T-helper 2 cell treated with Interferon-gamma antibody and Interleukin-4, amounts not matched to agents 5 μg/mL and 100 μg/mL, for 36 hours (primary cell): ENCODE results near the gene KIRREL3.

Source experiments
- DNase-seq: peaks from one replicate; pipeline ENCODE4 v3.0.0; 2021; ENCODE audit warnings: low spot score
- H3K27ac Mint-ChIP-seq: one replicate; pipeline ENCODE4 v1.8.0; 2021; ENCODE audit warnings: mild to moderate bottlenecking, mixed read lengths
- H3K27me3 Mint-ChIP-seq: one replicate; pipeline ENCODE4 v1.8.0; 2021; ENCODE audit warnings: low read depth, mixed read lengths
- H3K36me3 Mint-ChIP-seq: one replicate; pipeline ENCODE4 v1.8.0; 2021; ENCODE audit warnings: low read depth, mixed read lengths
- H3K4me1 Mint-ChIP-seq: one replicate; pipeline ENCODE4 v1.8.0; 2021; ENCODE audit warnings: low read depth, mixed read lengths
- H3K4me3 Mint-ChIP-seq: one replicate; pipeline ENCODE4 v1.8.0; 2022; ENCODE audit warnings: mild to moderate bottlenecking, moderate library complexity, mixed read lengths
- H3K9me3 Mint-ChIP-seq: one replicate; pipeline ENCODE4 v1.8.0; 2021; ENCODE audit warnings: mixed read lengths

KIRREL3 gene

DNA sequence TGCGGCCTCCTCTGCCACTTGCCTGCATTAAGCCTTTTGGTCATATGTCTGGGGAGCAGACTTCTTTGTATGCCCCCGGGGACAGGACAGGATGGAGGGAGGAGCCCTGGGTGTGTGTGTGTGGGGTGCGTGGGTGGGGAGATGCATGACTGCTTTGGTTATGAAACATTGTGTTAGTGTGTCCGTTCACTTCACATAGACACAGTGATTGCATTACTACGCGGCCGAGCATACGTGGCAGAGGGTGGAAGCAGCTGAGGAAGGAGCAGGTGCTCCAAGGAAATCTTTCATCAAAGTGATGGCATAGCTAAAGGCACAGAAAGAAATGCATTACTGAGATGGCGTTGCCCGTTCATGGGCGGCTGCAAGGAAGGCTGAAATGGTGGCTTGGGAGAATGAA lies 384.7 kb downstream of the KIRREL3 start:
- no peaks in the 10 kb centered on the region for H3K36me3 Mint-ChIP-seq
- no peaks in the 10 kb centered on the region for H3K9me3 Mint-ChIP-seq
- no peak overlapping the region for H3K4me3 Mint-ChIP-seq
- no peak overlapping the region for H3K27ac Mint-ChIP-seq
- H3K27me3 Mint-ChIP-seq = peaks cover 3% of the 10 kb centered on the region
- no peaks in the 10 kb centered on the region for H3K4me1 Mint-ChIP-seq
- DNase-seq = no peak

GRCh38 chr11:126613272-126613671 lies 387.3 kb downstream of the KIRREL3 start:
- Mint-ChIP-seq H3K4me1 (no peaks in the 10 kb centered on the region), H3K27ac (no peak overlapping the region), H3K4me3 (no peak overlapping the region), H3K27me3 (no peaks in the 10 kb centered on the region), H3K36me3 (no peaks in the 10 kb centered on the region), H3K9me3 (no peaks in the 10 kb centered on the region)
- DNase-seq = no peak

DNA sequence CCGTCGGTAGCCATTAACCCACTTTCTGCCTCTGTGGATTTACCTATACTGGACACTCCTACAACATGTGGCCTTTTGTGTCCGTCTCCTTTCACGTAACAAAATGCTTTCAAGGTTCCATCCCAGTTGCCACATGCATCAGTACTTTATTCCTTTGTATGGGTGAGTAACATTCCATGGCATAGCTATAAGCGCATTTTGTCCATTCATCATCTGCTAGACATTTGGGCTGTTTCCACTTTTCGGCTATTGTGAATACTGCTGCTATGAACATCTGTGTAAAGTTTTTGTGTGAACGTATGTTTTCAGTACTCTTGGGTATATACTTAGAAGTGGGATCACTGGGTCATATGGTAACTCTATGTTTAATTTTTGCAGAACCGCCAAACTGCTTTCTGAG lies 387.9 kb downstream of the KIRREL3 start:
- no peak for DNase-seq
- no peaks in the 10 kb centered on the region for H3K4me1 Mint-ChIP-seq
- H3K9me3 Mint-ChIP-seq = no peaks in the 10 kb centered on the region
- no peak overlapping the region for H3K4me3 Mint-ChIP-seq
- no peaks in the 10 kb centered on the region for H3K27me3 Mint-ChIP-seq
- no peak overlapping the region for H3K27ac Mint-ChIP-seq
- H3K36me3 Mint-ChIP-seq = no peaks in the 10 kb centered on the region

GRCh38 chr11:126611438-126611837 lies 389.1 kb downstream of the KIRREL3 start:
- H3K4me3 Mint-ChIP-seq = no peak overlapping the region
- no peak overlapping the region for H3K27ac Mint-ChIP-seq
- no peak for DNase-seq
- no peaks in the 10 kb centered on the region for H3K9me3 Mint-ChIP-seq
- no peaks in the 10 kb centered on the region for H3K4me1 Mint-ChIP-seq
- no peaks in the 10 kb centered on the region for H3K27me3 Mint-ChIP-seq
- no peaks in the 10 kb centered on the region for H3K36me3 Mint-ChIP-seq

- DNase-seq = no peak
- no peaks in the 10 kb centered on the region for H3K4me1 Mint-ChIP-seq
- H3K36me3 Mint-ChIP-seq = no peaks in the 10 kb centered on the region
- H3K4me3 Mint-ChIP-seq = no peak overlapping the region
- H3K27me3 Mint-ChIP-seq = no peaks in the 10 kb centered on the region
- H3K27ac Mint-ChIP-seq = no peak overlapping the region
- H3K9me3 Mint-ChIP-seq = no peaks in the 10 kb centered on the region
Measured at GRCh38 chr11:126608658-126609057, 391.9 kb downstream of the KIRREL3 start.

GRCh38 chr11:126607776-126608541 lies 392.6 kb downstream of the KIRREL3 start:
- Mint-ChIP-seq H3K9me3 (no peaks in the 10 kb centered on the region), H3K27me3 (no peaks in the 10 kb centered on the region), H3K27ac (no peak overlapping the region), H3K4me3 (no peak overlapping the region), H3K4me1 (no peaks in the 10 kb centered on the region), H3K36me3 (no peaks in the 10 kb centered on the region)
- no peak for DNase-seq

DNA sequence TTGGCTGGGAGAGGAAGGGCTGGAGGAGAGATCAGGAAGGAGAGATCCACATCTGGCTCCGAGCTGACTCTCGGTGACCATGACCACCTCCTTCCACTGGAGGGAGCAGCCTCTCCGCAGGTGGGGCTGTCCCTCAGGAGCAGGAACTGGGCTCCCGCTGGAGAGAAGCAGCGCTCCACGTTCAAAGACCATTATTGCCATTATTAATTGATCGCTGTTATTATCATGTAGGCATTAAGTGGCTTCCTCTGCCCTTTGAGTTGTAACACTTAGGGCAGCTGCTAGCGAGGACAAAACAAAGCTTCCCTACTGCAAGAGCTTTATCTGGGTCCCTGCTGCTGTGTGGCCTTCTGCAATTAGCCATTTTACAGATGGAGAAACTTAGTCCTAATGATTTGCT lies 393.2 kb downstream of the KIRREL3 start:
- no peaks in the 10 kb centered on the region for H3K36me3 Mint-ChIP-seq
- no peak overlapping the region for H3K27ac Mint-ChIP-seq
- H3K4me1 Mint-ChIP-seq = no peaks in the 10 kb centered on the region
- H3K9me3 Mint-ChIP-seq = no peaks in the 10 kb centered on the region
- DNase-seq = no peak
- H3K27me3 Mint-ChIP-seq = no peaks in the 10 kb centered on the region
- no peak overlapping the region for H3K4me3 Mint-ChIP-seq

DNA sequence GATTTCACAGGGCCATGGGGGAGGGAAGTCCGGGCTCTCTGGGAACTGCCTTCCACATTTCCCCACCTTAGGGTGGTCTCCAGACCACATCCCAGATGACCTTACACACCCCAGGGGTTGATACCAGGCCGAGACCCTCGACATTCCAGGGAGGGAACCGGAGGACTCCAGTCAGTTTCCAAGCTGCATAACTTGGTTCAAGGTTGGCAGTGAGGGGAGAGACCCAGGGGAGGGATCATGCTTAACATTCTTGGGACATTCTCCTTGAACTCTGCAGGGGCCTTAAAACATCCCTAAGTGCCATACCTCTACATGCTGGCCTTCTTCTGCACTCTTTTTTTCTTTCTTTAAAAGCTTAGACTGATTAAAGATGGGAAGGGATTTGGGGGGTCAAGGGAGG lies 394.1 kb downstream of the KIRREL3 start:
- Mint-ChIP-seq H3K4me3 (no peak overlapping the region), H3K4me1 (no peaks in the 10 kb centered on the region), H3K9me3 (no peaks in the 10 kb centered on the region), H3K36me3 (no peaks in the 10 kb centered on the region), H3K27me3 (peaks cover 4% of the 10 kb centered on the region), H3K27ac (no peak overlapping the region)
- DNase-seq = no peak

- H3K36me3 Mint-ChIP-seq = no peaks in the 10 kb centered on the region
- H3K4me1 Mint-ChIP-seq = no peaks in the 10 kb centered on the region
- H3K4me3 Mint-ChIP-seq = no peak overlapping the region
- no peaks in the 10 kb centered on the region for H3K9me3 Mint-ChIP-seq
- DNase-seq = no peak
- peaks cover 8% of the 10 kb centered on the region for H3K27me3 Mint-ChIP-seq
- H3K27ac Mint-ChIP-seq = no peak overlapping the region
Measured at GRCh38 chr11:126604461-126604860, 396.1 kb downstream of the KIRREL3 start.

DNA sequence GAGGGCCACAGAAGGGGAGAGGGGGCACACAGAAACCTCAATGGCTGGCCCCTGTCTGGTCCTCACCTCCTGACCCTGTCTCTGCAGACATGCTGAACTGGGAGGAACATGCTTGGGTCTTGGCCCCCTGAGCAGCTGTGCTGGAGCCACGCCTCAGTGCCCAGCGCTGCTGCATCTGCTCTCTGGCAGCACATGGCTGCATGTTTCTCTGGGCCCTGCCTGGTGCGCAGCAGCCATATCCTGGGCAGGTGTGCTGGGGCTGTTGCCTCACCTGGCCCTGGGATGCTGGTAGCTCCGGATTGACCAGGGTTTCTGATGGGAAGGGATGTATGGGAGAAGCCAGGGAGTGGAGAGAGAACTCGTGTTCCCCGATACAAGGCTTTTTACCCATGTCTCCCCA lies 397.1 kb downstream of the KIRREL3 start:
- Mint-ChIP-seq H3K36me3 (no peaks in the 10 kb centered on the region), H3K9me3 (no peaks in the 10 kb centered on the region), H3K4me1 (no peaks in the 10 kb centered on the region), H3K27ac (no peak overlapping the region), H3K4me3 (no peak overlapping the region), H3K27me3 (peaks cover 14% of the 10 kb centered on the region)
- DNase-seq = no peak

GRCh38 chr11:126602993-126603392 lies 397.6 kb downstream of the KIRREL3 start:
- no peak for DNase-seq
- Mint-ChIP-seq H3K27ac (no peak overlapping the region), H3K4me3 (no peak overlapping the region), H3K9me3 (no peaks in the 10 kb centered on the region), H3K4me1 (no peaks in the 10 kb centered on the region), H3K36me3 (no peaks in the 10 kb centered on the region), H3K27me3 (peaks cover 14% of the 10 kb centered on the region)

- no peaks in the 10 kb centered on the region for H3K36me3 Mint-ChIP-seq
- no peak overlapping the region for H3K4me3 Mint-ChIP-seq
- no peaks in the 10 kb centered on the region for H3K4me1 Mint-ChIP-seq
- peaks cover 14% of the 10 kb centered on the region for H3K27me3 Mint-ChIP-seq
- H3K27ac Mint-ChIP-seq = no peak overlapping the region
- H3K9me3 Mint-ChIP-seq = no peaks in the 10 kb centered on the region
- no peak for DNase-seq
Measured at GRCh38 chr11:126602349-126602940, 398.1 kb downstream of the KIRREL3 start.

DNA sequence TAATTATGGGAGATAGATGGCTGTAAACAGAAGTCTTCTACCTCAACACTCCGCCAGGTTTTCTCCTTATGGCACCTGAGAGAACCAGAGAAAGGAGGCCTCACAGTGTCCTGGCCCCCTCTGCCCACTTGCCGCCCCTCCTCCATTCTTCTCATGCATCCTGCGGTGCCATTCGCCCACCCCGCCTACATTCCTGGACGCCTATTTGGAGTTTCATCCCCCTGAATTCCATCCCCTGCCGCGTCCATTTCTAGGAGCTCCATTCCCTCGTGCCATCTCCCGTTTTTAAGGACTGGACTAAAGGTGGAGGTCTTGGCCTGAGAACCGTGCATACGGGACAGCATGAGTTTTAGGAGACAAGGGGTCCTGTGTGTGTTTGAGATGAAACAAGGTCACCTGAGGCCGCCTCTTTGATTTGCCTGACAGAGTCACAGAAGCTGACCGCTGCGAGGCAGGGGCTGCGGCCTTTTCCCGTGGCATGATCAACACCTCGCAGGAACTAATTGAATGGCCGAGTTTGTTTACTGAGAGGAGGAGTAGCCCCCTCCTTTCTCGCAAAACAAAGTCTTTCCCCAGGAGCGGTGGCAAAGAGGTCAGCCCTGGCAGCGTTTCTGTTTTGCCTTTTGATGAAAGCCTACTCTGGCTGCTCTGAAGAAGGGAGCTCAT lies 398.9 kb downstream of the KIRREL3 start:
- no peak for DNase-seq
- H3K36me3 Mint-ChIP-seq = no peaks in the 10 kb centered on the region
- H3K27ac Mint-ChIP-seq = no peak overlapping the region
- H3K27me3 Mint-ChIP-seq = peaks cover 14% of the 10 kb centered on the region
- no peak overlapping the region for H3K4me3 Mint-ChIP-seq
- no peaks in the 10 kb centered on the region for H3K4me1 Mint-ChIP-seq
- H3K9me3 Mint-ChIP-seq = no peaks in the 10 kb centered on the region

- Mint-ChIP-seq H3K27me3 (peaks cover 14% of the 10 kb centered on the region), H3K27ac (no peak overlapping the region), H3K4me3 (no peak overlapping the region), H3K9me3 (no peaks in the 10 kb centered on the region), H3K4me1 (no peaks in the 10 kb centered on the region), H3K36me3 (no peaks in the 10 kb centered on the region)
- DNase-seq = no peak
Measured at GRCh38 chr11:126601136-126601535, 399.4 kb downstream of the KIRREL3 start.
